SW 1271 (cell line): ENCODE data around the gene ANKRD6.

Experiments used
- DNase-seq, 2 experiments: peaks; one replicate each; lab custom pipeline; 2025; lab: John Stamatoyannopoulos, UW

Gene ANKRD6

GRCh38 chr6:89509777-89510281 is 76.9 kb downstream of the ANKRD6 start:
- no peak for DNase-seq

GRCh38 chr6:89510393-89510792 is 77.4 kb downstream of the ANKRD6 start:
- DNase-seq = no peak

DNA sequence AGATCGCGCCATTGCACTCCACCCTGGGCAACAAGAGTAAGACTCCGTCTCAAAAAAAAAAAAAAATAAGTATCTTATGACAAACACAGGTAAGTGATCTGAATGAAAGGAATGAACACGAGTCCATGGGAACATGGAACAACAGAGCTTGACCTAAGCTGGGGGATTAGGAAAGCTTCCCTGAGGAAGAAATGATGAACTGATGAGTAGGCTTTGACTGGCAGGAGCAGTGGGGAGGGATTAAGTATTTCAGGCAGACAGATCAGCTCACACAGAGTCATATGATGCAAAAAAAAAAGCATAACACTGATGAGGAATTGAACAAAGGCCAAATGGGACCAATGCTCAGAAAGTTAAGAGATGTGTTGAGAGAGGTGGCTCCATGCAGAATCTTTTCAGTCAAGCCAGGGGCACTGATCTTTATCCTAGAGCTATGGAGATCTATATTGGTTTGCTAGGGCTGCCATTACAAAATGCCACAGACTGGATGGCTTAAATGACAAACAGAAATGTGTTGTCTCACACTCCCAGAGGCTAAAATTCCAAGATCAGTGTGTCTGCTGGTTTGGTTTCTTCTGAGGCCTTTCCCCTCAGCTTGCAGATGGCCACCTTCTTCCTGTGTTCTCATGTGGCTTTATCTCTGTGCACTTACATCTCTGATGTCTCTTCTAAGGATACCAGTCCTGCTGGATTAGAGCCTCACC is 85.6 kb downstream of the ANKRD6 start:
- no peak for DNase-seq

GRCh38 chr6:89520736-89521135 is 87.8 kb downstream of the ANKRD6 start:
- no peak for DNase-seq

DNA sequence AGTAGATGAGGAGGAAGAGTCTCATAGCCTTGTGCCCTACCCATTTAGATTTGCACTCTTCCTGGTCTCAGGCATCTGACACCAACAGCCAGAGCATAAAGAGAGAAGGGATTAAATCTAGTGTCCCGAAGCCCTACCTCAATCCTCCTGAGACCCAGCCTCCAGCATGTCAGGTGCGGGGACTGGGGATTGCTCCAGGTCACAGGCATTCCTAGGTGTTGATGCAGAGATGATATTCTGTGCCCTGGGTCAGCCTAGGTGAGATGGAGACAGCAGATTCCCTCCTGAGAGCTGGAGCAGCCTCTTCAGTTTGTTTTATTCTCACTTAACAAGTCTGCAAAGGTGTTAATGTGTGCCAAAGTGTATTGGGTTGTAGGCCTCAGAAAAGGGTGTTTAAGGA is 89.8 kb downstream of the ANKRD6 start:
- no peak for DNase-seq

DNA sequence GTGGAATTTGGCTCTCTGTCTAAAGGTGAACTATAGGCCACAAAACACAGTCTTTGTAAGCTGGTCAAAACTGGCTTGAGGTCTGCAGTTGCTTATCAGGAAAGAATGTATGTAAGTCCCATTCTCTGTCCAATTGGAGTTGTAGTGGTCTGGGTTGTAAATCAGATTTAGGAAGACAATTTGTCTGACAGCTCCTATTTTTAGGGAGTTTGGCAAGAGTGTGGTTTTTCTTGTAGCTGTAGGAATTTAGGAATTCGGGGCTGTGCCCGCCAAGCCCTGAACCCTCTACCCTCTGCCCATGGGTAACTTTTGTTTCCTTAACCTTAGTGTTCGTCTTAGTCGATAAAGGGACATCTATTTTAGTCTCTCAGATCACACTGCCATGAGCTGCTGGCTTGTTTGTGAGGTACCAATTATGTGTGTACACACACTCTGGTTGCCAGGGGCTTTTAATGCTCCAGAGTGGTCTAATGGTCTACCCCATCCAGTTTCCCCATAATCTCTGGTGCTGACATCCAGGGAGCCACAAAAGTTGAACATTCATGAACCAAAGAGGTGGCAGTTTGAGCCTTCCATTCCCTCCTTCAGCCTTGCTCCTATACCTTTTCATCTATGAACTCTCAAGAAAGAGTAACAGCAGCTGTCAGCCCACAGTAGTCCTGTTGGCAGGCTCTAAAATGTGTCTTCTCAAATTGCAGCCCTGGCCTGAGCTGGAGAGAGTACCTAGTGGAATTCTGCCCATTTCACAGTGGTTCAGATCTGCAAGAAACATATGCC is 93.0 kb downstream of the ANKRD6 start:
- no peak for DNase-seq

- no peak for DNase-seq
These were observed 93.6 kb downstream of the ANKRD6 start for GRCh38 chr6:89526563-89526869.

GRCh38 chr6:89527634-89528033 is 94.7 kb downstream of the ANKRD6 start:
- peak in 1 of 2 experiments; percentile 20 for DNase-seq

DNA sequence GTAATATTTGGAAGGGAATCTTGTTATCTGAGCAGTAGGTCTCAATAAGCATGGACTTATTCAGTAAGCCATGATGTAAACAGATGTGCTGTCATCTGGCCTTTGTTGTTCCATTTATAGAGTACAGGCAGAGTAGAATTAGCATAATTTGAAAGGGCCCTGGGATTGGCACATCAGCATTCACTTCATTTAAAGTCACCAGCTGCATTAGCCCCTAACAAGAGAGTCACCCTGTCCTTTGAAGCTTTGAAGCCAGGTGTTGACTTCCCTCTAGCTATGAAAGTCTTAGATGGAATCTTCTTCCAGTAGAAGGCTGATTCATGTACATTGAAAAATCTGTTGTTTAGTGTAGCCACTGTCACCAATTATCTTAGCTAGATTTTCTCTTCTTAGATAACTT is 95.9 kb downstream of the ANKRD6 start:
- DNase-seq = no peak

GRCh38 chr6:89530982-89531381 is 98.0 kb downstream of the ANKRD6 start:
- no peak for DNase-seq

GRCh38 chr6:89536231-89536630 is 103.3 kb downstream of the ANKRD6 start:
- DNase-seq = no peak

- DNase-seq = no peak
These were observed 106.8 kb downstream of the ANKRD6 start for GRCh38 chr6:89539779-89540178.

GRCh38 chr6:89542081-89542857 is 109.3 kb downstream of the ANKRD6 start:
- DNase-seq = no peak

DNA sequence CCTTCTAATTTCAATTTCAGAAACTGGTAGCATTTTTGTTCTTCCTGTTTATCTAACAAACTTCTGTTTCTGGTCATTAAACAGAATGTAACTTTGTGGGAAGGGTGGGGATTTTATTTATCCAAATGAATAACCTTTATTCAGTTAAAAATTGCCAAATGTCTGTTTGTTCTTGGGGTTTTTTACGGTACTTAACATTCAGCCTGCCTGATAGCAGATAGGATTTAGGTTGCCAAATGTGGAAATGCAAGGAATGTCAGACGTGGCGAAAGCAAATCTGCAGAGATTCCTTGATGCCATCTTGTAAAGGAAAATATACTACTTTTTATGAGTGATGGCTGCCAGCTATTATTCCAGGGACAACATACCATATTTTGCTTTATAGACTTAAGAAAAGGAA is 109.9 kb downstream of the ANKRD6 start:
- DNase-seq = no peak

GRCh38 chr6:89547281-89547680 is 114.3 kb downstream of the ANKRD6 start:
- DNase-seq = no peak

GRCh38 chr6:89553431-89553830 is 120.5 kb downstream of the ANKRD6 start:
- no peak for DNase-seq

- no peak for DNase-seq
These were observed 121.2 kb downstream of the ANKRD6 start for GRCh38 chr6:89554106-89554505.

- no peak for DNase-seq
These were observed 122.1 kb downstream of the ANKRD6 start for GRCh38 chr6:89555031-89555430.

DNA sequence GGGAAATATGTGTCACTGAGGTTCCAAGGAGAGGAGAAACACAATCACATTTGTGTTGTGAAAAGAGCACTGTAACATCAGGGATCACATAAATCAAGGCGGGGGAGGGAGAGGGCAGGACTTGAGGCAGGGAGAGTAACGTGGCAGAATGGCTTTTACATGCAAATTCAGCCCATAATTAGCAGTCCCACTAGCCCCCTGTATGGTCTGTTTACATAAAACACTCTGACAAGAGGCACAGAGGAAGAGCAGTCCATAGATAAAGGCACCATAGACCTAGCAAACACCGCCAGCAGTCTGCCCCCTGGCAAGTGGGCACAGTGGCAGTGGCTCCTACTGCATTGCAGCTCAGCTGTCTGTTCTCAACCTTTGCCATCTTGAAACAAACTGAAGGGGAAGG is 122.9 kb downstream of the ANKRD6 start:
- no peak for DNase-seq

- no peak for DNase-seq
These were observed 126.5 kb downstream of the ANKRD6 start for GRCh38 chr6:89559487-89559886.

GRCh38 chr6:89562093-89562973 is 129.4 kb downstream of the ANKRD6 start:
- no peak for DNase-seq

DNA sequence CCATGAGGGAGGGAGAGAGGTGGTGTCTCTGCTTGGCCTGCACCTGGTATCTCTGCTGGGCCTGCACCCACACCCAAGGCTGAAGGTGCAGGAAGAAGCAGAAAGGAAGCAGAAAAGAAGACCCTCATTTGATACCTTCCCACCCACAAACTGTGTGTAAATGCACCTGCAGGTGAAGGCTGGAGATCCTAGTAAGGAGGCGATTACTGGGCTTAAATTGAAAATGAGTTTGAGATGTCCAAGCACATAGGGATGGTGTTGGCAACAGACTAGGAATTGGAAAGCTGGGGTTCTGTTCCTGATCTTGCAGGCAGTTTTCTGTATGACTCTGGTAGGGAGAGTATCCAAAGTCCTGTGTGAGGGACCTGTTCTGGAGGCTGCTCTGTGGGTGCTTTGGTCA is 130.9 kb downstream of the ANKRD6 start:
- no peak for DNase-seq
